Left renal pelvis (tissue), 4 donors: ENCODE data around the gene ATP1B1. TPM values are rescaled to one million over a fixed set of nuclear protein-coding genes. Genes with fewer than 3 reads are reported as not detected.

Experiments
- DNase-seq, 4 donors: peaks; one replicate each; pipeline ENCODE4 v3.0.0-alpha.2; 2013; ENCODE audit warnings: low read depth in 4 of 4, low spot score in 3 of 4
- polyA plus RNA-seq, 4 donors: library from polyadenylated mRNA; unstranded; fragments of 120-200 nt; gene quantifications; one replicate each; pipeline ENCODE4 v1.2.1, GENCODE V29; 2013; ENCODE audit not compliant: insufficient read length in 4 of 4

The ATP1B1 gene
- 100 to 1,000 TPM in 3 of 4 donors, 10 to 100 TPM in 1; 33.7 to 546 (median 476) TPM for polyA plus RNA-seq

GRCh38 chr1:169106095-169106920, at the start of gene ATP1B1:
Gene ATP1B1 (plus strand): TSS chr1:169106690. CDS start chr1:169106830, 140 bp downstream.
- peak in 3 of 4 donors; percentile 75 to 84 (median 81) for DNase-seq

GRCh38 chr1:169059421-169059820, 47.1 kb upstream of the ATP1B1 start:
- DNase-seq, result no peak

GRCh38 chr1:169060043-169060722, 46.3 kb upstream of the ATP1B1 start:
- DNase-seq, result no peak

- no peak for DNase-seq
Observed at GRCh38 chr1:169060919-169061639, 45.4 kb upstream of the ATP1B1 start.

- no peak for DNase-seq
Observed at GRCh38 chr1:169062152-169062551, 44.3 kb upstream of the ATP1B1 start.

GRCh38 chr1:169064103-169064502, 42.4 kb upstream of the ATP1B1 start:
- no peak for DNase-seq

GRCh38 chr1:169070547-169070946, 35.9 kb upstream of the ATP1B1 start:
- DNase-seq, result no peak

- DNase-seq, result no peak
Observed at GRCh38 chr1:169070958-169071357, 35.5 kb upstream of the ATP1B1 start.

GRCh38 chr1:169072945-169073725, 33.4 kb upstream of the ATP1B1 start:
- no peak for DNase-seq

- no peak for DNase-seq
Observed at GRCh38 chr1:169078163-169078883, 28.2 kb upstream of the ATP1B1 start.

GRCh38 chr1:169081503-169082123, 24.9 kb upstream of the ATP1B1 start:
- no peak for DNase-seq

- DNase-seq, result no peak
Observed at GRCh38 chr1:169085911-169086310, 20.6 kb upstream of the ATP1B1 start.

GRCh38 chr1:169086603-169087455, 19.7 kb upstream of the ATP1B1 start:
- no peak for DNase-seq

GRCh38 chr1:169087876-169088275, 18.6 kb upstream of the ATP1B1 start:
- no peak for DNase-seq

GRCh38 chr1:169089776-169090175, 16.7 kb upstream of the ATP1B1 start:
- DNase-seq, result no peak

GRCh38 chr1:169090308-169090899, 16.1 kb upstream of the ATP1B1 start:
- DNase-seq, result no peak

GRCh38 chr1:169090900-169091311, 15.6 kb upstream of the ATP1B1 start:
- DNase-seq, result no peak

- no peak for DNase-seq
Observed at GRCh38 chr1:169091480-169091941, 15.0 kb upstream of the ATP1B1 start.
